ENCODE data around the gene CDK5.

- no peak for TF ChIP-seq POLR2A (IDR thresholded peaks at IDR 0.05; ENCODE audit: low read length)
- no peak for TF ChIP-seq GATA1 (IDR thresholded peaks at IDR 0.05; ENCODE audit: low read depth, low read length)
Observed at GRCh38 chr7:151095828-151096475, 38.3 kb upstream of the CDK5 start.

All from erythroblast (primary cell).